K562 treated with DMSO at 1 percent for 12 hours (cell line): Measurements from ENCODE around the gene ZNF793. TPM values are rescaled to one million over a fixed set of nuclear protein-coding genes. Genes with fewer than 3 reads are reported as not detected.

Experiments used
- total RNA-seq: library from RNA; unstranded; fragments of 300-600 nt; gene quantifications from 2 replicates; pipeline ENCODE4 v1.2.3, GENCODE V29; 2022; ENCODE audit not compliant: insufficient read depth

The ZNF793 gene
- total RNA-seq = 0.28 TPM in 1 of 2 replicates, not detected in the other

DNA sequence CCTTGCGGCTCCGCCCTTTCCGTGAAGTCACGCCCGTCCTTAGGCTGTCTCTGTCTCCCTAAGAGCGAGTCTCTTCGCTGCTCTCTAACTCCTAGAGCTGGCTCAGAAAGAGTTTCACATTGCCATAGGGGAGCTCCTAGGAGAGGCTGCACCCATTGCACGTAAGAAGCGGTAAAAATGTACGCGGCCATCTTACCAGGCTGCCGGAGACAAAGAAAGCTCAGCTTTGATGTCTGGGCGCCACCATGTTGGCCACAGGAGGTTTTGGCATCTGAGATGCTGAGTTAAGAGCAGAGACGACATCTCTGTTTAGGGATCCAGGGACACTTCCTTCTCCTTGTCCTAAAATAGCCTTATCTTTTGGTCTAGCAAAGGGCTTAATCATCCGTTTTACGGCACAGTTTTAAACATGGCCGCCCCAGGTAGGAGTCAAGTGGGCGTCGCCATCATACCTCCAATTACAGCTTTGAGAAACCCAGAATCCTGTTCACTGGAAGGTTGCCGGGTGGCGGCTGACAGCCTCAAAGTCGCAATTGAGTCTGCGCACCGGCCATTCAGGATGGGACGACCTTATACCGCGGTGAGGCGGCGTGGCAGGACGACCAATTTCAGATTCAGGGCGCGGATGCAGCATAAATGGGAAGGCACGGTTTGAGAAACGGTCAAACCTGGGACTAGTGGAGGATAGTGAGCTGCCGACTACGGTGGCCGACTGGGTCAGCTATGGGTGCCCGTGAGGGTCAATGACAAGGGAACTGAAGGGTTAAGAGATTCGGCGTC, at the start of gene ZNF793:
TSS of gene ZNF793 (plus strand) at position 553 of the 780 bp plus-strand sequence. CDS start 16,501 bp downstream, outside the sequence.

DNA sequence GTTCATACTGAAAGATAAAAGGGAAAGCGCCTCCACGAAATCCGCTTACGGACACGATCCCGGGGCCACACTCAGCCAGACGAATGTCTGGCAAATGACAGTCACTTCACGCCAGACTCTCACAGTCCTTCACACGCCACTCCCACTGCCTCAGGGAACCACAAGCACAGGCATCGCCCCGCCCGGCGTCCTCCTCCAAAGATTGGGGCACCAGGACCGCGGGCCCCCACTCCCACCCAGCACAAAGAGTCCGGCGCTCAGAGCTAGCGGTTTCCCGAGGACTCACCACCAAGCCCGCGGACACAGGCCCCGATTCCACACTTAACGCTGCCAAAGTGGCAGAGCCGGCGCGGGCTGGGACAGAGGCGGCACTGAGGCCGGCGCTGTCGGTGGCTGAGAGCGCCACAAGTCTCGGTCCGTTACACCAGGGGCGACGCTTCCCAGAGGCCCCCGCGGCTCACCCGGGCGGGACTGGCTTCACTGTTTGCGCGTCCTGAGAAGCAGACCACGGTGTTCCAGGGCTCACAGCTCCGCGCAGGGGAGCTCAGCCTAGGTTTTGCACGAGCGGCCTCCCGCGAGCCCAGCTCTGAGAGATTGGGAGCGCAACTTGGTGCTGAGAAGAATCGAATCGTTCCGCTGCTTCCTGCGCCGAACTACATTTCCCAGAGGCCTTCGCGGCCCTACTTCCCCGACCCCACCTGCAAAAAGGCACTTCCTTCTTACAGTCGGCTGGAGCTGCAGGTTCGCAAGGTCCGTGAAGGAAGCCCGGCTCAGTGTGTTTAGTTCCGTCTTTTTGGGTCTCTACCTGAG, 39.7 kb upstream of the ZNF793 start, which contains the start of gene ZNF569:
TSS of gene ZNF569 (minus strand) at position 647 of the 810 bp plus-strand sequence. CDS start 22,523 bp downstream, outside the sequence.

DNA sequence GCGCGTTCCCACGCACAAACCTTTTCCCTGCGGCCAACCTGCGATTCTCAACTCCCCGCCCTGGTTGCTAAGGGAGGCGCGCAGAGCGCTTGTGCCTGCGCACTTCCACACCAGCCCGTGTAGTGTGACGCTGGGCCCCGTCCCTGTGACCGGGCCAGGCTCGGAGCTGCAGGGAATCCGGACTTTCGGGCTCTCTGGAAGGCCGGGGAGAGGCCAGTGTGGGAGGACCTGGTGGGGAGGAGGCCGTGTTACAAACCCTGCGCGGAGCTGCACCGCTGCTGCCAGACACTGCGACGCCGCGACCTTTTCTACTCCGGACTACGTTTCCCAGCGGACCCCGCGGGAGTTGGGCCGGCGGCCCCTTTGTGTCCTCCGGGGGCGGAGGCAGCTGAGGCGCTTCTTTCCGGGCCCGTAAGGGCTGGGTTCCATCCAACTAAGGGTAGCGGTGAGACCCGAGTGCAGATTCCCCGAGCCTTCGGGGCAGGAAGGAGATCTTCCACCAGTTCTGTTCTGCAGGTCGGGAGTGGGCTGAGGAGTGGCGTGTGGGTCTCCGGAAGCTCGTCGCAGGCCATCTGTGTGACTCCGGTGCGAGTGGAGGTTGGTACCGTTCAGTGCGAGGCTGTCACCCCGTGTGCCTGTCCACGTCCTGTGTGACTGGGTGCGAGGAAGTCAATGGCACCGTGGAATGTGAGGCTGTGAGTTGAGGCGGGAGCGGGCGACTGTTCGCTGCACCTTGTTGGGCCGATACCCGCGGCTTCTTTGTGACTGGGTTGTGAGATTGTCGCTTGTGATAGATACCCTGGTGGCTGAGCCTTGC, 37.6 kb upstream of the ZNF793 start, which contains the start of gene ZNF570:
TSS of gene ZNF570 (plus strand) at position 396 of the 817 bp plus-strand sequence. CDS start 999 bp downstream, outside the sequence.

Other genes starting within 250 kb of the ZNF793 start
- 3.0 TPM in 1 of 2 replicates, not detected in the other for gene ZNF527, start 135.8 kb upstream of the ZNF793 start, total RNA-seq
- gene ZNF569, start 39.5 kb upstream of the ZNF793 start, total RNA-seq = 0.92 and 1.9 TPM in 2 replicates
- 0.14 and 1.3 TPM in 2 replicates for gene ZNF570, start 37.6 kb upstream of the ZNF793 start, total RNA-seq
- gene ZNF571, start 87.9 kb downstream of the ZNF793 start, total RNA-seq = 1.7 TPM in 1 of 2 replicates, not detected in the other
- 1.0 and 1.3 TPM in 2 replicates for gene ZNF540, start 87.9 kb downstream of the ZNF793 start, total RNA-seq
- gene ZFP30, start 148.5 kb downstream of the ZNF793 start, total RNA-seq = 1.0 and 3.8 TPM in 2 replicates
- 2.6 and 4.1 TPM in 2 replicates for gene ZNF607, start 212.8 kb downstream of the ZNF793 start, total RNA-seq